HL-60/S4 treated with retinoic acid at 250 ng/mL for 4 days and 3 days (cell line): Measurements from ENCODE around the gene MYH7.
"Not testable (repeated sequence)": the region's sequence is repeated elsewhere in the genome, so short reads cannot be mapped to it uniquely, and the experiment has no call there.

Source experiments
- in situ Hi-C: fragments of 300-500 bp; cut with MboI; formaldehyde crosslinking; loops from 2 replicates; pipeline ENCODE4 v1.7.0; 2022; ENCODE audit warnings: low sequenced_read_pairs

The MYH7 gene

GRCh38 chr14:23435543-23436326, at the start of gene MYH7:
TSS of gene MYH7 (minus strand) at chr14:23435660. CDS start at chr14:23433732, 1,928 bp downstream.
- in situ Hi-C loops, result no loop called here

- in situ Hi-C loops, result loop anchor here (10.0 kb wide), 1 partner anchor 71 kb away; the partner anchor contains the start of genes THTPA and ZFHX2
Observed at GRCh38 chr14:23483236-23483854, 47.9 kb upstream of the MYH7 start.

- in situ Hi-C loops, result loop anchor here (10.0 kb wide), 1 partner anchor 72 kb away; the partner anchor contains the start of genes THTPA and ZFHX2
Observed at GRCh38 chr14:23482823-23483148, 47.3 kb upstream of the MYH7 start.

- in situ Hi-C loops, result loop anchor here (10.0 kb wide), 1 partner anchor 73 kb away; the partner anchor contains the start of genes THTPA and ZFHX2
Observed at GRCh38 chr14:23481979-23482822, 46.7 kb upstream of the MYH7 start.

GRCh38 chr14:23481362-23481970, 46.0 kb upstream of the MYH7 start:
- in situ Hi-C loops, result loop anchor here (10.0 kb wide), 1 partner anchor 73 kb away; the partner anchor contains the start of genes THTPA and ZFHX2

- in situ Hi-C loops, result no loop called here
Observed at GRCh38 chr14:23478109-23478759, 42.8 kb upstream of the MYH7 start.

GRCh38 chr14:23470947-23471346, 35.5 kb upstream of the MYH7 start:
- in situ Hi-C loops, result no loop called here

GRCh38 chr14:23469906-23470403, 34.5 kb upstream of the MYH7 start:
- in situ Hi-C loops, result no loop called here

GRCh38 chr14:23469127-23469905, 33.9 kb upstream of the MYH7 start, which contains the start of gene NGDN:
TSS of gene NGDN (plus strand) at chr14:23469703. CDS start at chr14:23469716, 13 bp downstream.
- in situ Hi-C loops, result no loop called here

- in situ Hi-C loops, result no loop called here
Observed at GRCh38 chr14:23468704-23469126, 33.3 kb upstream of the MYH7 start.

GRCh38 chr14:23465261-23465660, 29.8 kb upstream of the MYH7 start:
- in situ Hi-C loops, result no loop called here

GRCh38 chr14:23464700-23465099, 29.2 kb upstream of the MYH7 start:
- in situ Hi-C loops, result no loop called here

- in situ Hi-C loops, result no loop called here
Observed at GRCh38 chr14:23460960-23461359, 25.5 kb upstream of the MYH7 start.

GRCh38 chr14:23457587-23458445, 22.4 kb upstream of the MYH7 start:
- in situ Hi-C loops, result no loop called here

GRCh38 chr14:23456883-23457586, 21.6 kb upstream of the MYH7 start:
- in situ Hi-C loops, result not testable (repeated sequence)

GRCh38 chr14:23454445-23454856, 19.0 kb upstream of the MYH7 start:
- in situ Hi-C loops, result no loop called here

- in situ Hi-C loops, result no loop called here
Observed at GRCh38 chr14:23452237-23452636, 16.8 kb upstream of the MYH7 start.

- in situ Hi-C loops, result no loop called here
Observed at GRCh38 chr14:23450379-23450778, 14.9 kb upstream of the MYH7 start.
